A549 (cell line): Measurements from ENCODE around the gene RPS10. TPM values are rescaled to one million over a fixed set of nuclear protein-coding genes. Genes with fewer than 3 reads are reported as not detected.

Experiments
- ATAC-seq, 2 experiments: fragments of 200-7000 bp in 1 of 2; fragments of >200 bp in 1 of 2; cut with Nextera tagmentation in 1 of 2; cut with Tn5 transposase in 1 of 2; 3 replicates each; pipeline versions ENCODE4 v1.8.0 to v1.9.1; 2018 to 2020; ENCODE audit warnings: mild to moderate bottlenecking in 1 of 2, moderate library complexity in 1 of 2
- CTCF ChIA-PET: fragments of 300-600 bp; sonication (Branson Sonifier 250); formaldehyde crosslinking; extraction: SDS; loops from one replicate; lab custom pipeline; 2021; ENCODE audit warnings: antibody characterized with exemption, inconsistent platforms; lab: Yijun Ruan, JAX
- POLR2A ChIA-PET: fragments of 350-600 bp; formaldehyde crosslinking; extraction: SDS; loops from one replicate; lab custom pipeline; 2021; ENCODE audit warnings: antibody characterized with exemption, inconsistent platforms; lab: Yijun Ruan, JAX
- DNase-seq, 2 experiments: peaks; one replicate each; pipeline versions ENCODE4 v3.0.0 to v3.0.0-alpha.2; 2011 to 2016; ENCODE audit warnings: low read depth in 1 of 2, low spot score in 1 of 2
- FAIRE-seq: peaks from 2 replicates; lab custom pipeline; 2011; peaks lifted over from hg19 to GRCh38; lab: Jason Lieb, UNC
- H3K27ac ChIP-seq, 2 experiments: fragments of >200 bp; sonication (Bioruptor Twin); formaldehyde crosslinking; 3 replicates each; pipeline ENCODE4 v1.5.1; 2016 to 2017
- H3K4me1 ChIP-seq: fragments of >200 bp; sonication (Bioruptor Twin); formaldehyde crosslinking; 3 replicates; pipeline ENCODE4 v1.6.1; 2016
- H3K4me2 ChIP-seq: fragments of >200 bp; sonication (Bioruptor Twin); formaldehyde crosslinking; 3 replicates; pipeline ENCODE4 v1.6.1; 2016
- H3K4me3 ChIP-seq: fragments of >200 bp; sonication (Bioruptor Twin); formaldehyde crosslinking; 3 replicates; pipeline ENCODE4 v1.5.1; 2016
- H3K9me3 ChIP-seq: fragments of >200 bp; sonication (Bioruptor Twin); formaldehyde crosslinking; 3 replicates; pipeline ENCODE4 v1.6.1; 2016
- BHLHE40 ChIP-seq: IDR thresholded peaks from 2 replicates; pipeline ENCODE4 v1.6.1; 2012; ENCODE audit warnings: low read depth, low read length, inconsistent platforms
- CBX2 ChIP-seq: fragments of 200-600 bp; sonication (generic); IDR thresholded peaks from 2 replicates; pipeline ENCODE4 v1.6.1; 2016; ENCODE audit warnings: low read depth, mild to moderate bottlenecking, borderline replicate concordance
- CEBPB ChIP-seq, 2 experiments: fragments of >200 bp in 1 of 2; sonication (Bioruptor Twin) in 1 of 2; formaldehyde crosslinking in 1 of 2; IDR thresholded peaks; 2 replicates each; pipeline ENCODE4 v1.6.1; 2012 to 2016
- CHD2 ChIP-seq: fragments of 150-350 bp; IDR thresholded peaks from 2 replicates; pipeline ENCODE4 v1.6.1; 2014; ENCODE audit warnings: low read length; ENCODE audit not compliant: partially characterized antibody
- CHD4 ChIP-seq: fragments of 200-600 bp; sonication (generic); IDR thresholded peaks from 2 replicates; pipeline ENCODE4 v1.6.1; 2016; ENCODE audit warnings: antibody characterized with exemption, mild to moderate bottlenecking, borderline replicate concordance
- EHF ChIP-seq: fragments of 250-450 bp; sonication (Bioruptor Pico); IDR thresholded peaks from 2 replicates; pipeline ENCODE4 v1.5.0; 2020; ENCODE audit warnings: mild to moderate bottlenecking
- EHMT2 ChIP-seq: fragments of 200-600 bp; sonication (generic); IDR thresholded peaks from 2 replicates; pipeline ENCODE4 v1.6.1; 2016; ENCODE audit warnings: antibody characterized with exemption, low read depth, mild to moderate bottlenecking, moderate library complexity
- EP300 ChIP-seq, 2 experiments: fragments of >200 bp; sonication (Bioruptor Twin); formaldehyde crosslinking; IDR thresholded peaks; 2 replicates in 1 of 2; 3 replicates in 1 of 2; pipeline ENCODE4 v1.6.1; 2016 to 2017
- ESRRA ChIP-seq: fragments of 150-350 bp; IDR thresholded peaks from 2 replicates; pipeline ENCODE4 v1.6.1; 2014; ENCODE audit warnings: mild to moderate bottlenecking, low read length, borderline replicate concordance
- FOXS1 ChIP-seq: fragments of 250-450 bp; sonication (Bioruptor Pico); IDR thresholded peaks from 2 replicates; pipeline ENCODE4 v1.5.0; 2020; ENCODE audit warnings: mild to moderate bottlenecking, moderate library complexity
- GATA3 ChIP-seq: IDR thresholded peaks from 2 replicates; pipeline ENCODE4 v1.6.1; 2012; ENCODE audit warnings: borderline replicate concordance
- HOXB13 ChIP-seq: fragments of 250-450 bp; sonication (Bioruptor Pico); IDR thresholded peaks from 2 replicates; pipeline ENCODE4 v1.5.0; 2020; ENCODE audit warnings: low read depth, mild to moderate bottlenecking, moderate library complexity
- MAZ ChIP-seq: fragments of 150-350 bp; IDR thresholded peaks from 2 replicates; pipeline ENCODE4 v1.6.1; 2014; ENCODE audit warnings: antibody characterized with exemption, low read depth, low read length, borderline replicate concordance
- MYC ChIP-seq: IDR thresholded peaks from 2 replicates; pipeline ENCODE4 v1.6.1; 2012; ENCODE audit warnings: mild to moderate bottlenecking, inconsistent platforms, low read length, improper control_type of control experiment, borderline replicate concordance
- NPAS2 ChIP-seq: fragments of 250-450 bp; sonication (Bioruptor Pico); IDR thresholded peaks from 2 replicates; pipeline ENCODE4 v1.8.0; 2022; ENCODE audit warnings: mild to moderate bottlenecking, moderate library complexity, borderline replicate concordance
- RAD21 ChIP-seq, 2 experiments: fragments of >200 bp in 1 of 2; sonication (Bioruptor Twin) in 1 of 2; formaldehyde crosslinking in 1 of 2; IDR thresholded peaks in 1 of 2; conservative IDR thresholded peaks in 1 of 2; 2 replicates in 1 of 2; 3 replicates in 1 of 2; pipeline ENCODE4 v1.6.1; 2012 to 2018; ENCODE audit warnings: inconsistent platforms in 1 of 2
- TFCP2L1 ChIP-seq: fragments of 250-450 bp; sonication (Bioruptor Pico); IDR thresholded peaks from 2 replicates; pipeline ENCODE4 v1.5.0; 2021; ENCODE audit warnings: mild to moderate bottlenecking
- TP53 ChIP-seq: fragments of 250-450 bp; sonication (Bioruptor Pico); IDR thresholded peaks from 2 replicates; pipeline ENCODE4 v1.5.0; 2021; ENCODE audit warnings: mild to moderate bottlenecking, moderate library complexity
- ZSCAN20 ChIP-seq: fragments of 250-450 bp; sonication (Bioruptor Pico); IDR thresholded peaks from 2 replicates; pipeline ENCODE4 v1.8.0; 2022; ENCODE audit warnings: mild to moderate bottlenecking, moderate library complexity
- WGBS: methylation state at CpG from one replicate; pipeline ENCODE4 v1.1.6; 2017; ENCODE audit errors: missing lambda C conversion rate; 5-methylcytosine and 5-hydroxymethylcytosine counted together
- polyA plus RNA-seq, 4 experiments: library from polyadenylated mRNA; depleted of rRNA in 3 of 4; stranded (reverse); fragments of >200 nt; fragmentation: RNase III in 1 of 4; extraction: RNeasy Plus Mini Kit Qiagen cat#74134 plus additional on column Dnase treatment in 1 of 4; gene quantifications; 2 replicates in 3 of 4; 3 replicates in 1 of 4; pipeline ENCODE4 v1.2.3, GENCODE V29; 2011 to 2017
- TF ChIP-seq, protein P1 (sequence below): fragments of 250-450 bp; sonication (Bioruptor Pico); IDR thresholded peaks from 2 replicates; pipeline ENCODE4 v1.5.0; 2021; ENCODE audit warnings: mild to moderate bottlenecking, moderate library complexity, borderline replicate concordance
- TF ChIP-seq, protein P2 (sequence below): IDR thresholded peaks from 2 replicates; pipeline ENCODE4 v1.6.1; 2012
- TF ChIP-seq, protein P3 (sequence below): fragments of 200-600 bp; sonication (generic); IDR thresholded peaks from 2 replicates; pipeline ENCODE4 v1.6.1; 2016; ENCODE audit warnings: antibody characterized with exemption, mild to moderate bottlenecking, moderate library complexity
- TF ChIP-seq, protein P4 (sequence below): IDR thresholded peaks from 2 replicates; pipeline ENCODE4 v1.6.1; 2012
- TF ChIP-seq, protein P5 (sequence below): fragments of >200 bp; sonication (Bioruptor Twin); formaldehyde crosslinking; IDR thresholded peaks from 3 replicates; pipeline ENCODE4 v1.6.1; 2016
- TF ChIP-seq, protein P6 (sequence below): IDR thresholded peaks from 2 replicates; pipeline ENCODE4 v1.6.1; 2012; ENCODE audit warnings: low read depth, borderline replicate concordance

The RPS10 gene
- polyA plus RNA-seq, 2 of the 4 experiments (the other 2 are of a cell fraction): 1,532 to 1,783 TPM

DNA sequence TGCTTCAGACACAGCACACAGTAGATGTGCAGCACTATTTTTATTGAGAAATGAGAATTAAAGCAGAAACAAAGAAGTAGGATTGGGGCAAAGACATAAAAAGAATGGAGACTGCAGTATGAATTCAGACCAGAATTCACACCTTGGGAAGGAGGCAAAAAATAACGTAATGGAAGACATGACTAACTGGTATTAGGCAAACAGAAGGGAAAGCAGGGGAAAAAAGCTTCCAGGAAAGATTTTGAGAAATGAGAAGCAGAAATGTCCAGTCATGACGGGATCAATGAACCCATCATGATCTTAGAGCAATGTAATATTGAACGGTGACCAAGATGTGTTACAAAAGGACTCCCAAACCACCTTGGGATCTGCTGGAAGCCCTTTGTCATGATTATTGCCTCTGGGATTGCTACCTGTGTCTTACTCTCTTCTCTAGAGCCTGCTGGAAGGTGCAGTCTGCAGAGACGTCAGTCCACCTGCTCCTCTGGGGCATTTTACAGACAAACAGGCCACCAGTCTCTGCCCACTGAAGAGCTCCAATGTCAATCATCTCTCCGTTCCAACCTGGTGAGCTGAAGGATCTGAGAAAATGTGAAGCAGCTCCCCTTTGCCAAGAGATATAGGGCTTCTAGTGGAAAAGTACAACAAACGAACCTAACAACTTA is 42.1 kb downstream of the RPS10 start (continued):
- TF ChIP-seq EP300 (IDR thresholded peaks at IDR 0.05) (no peak), RAD21 (conservative IDR thresholded peaks at IDR 0.05 in 1 of 2, IDR thresholded peaks at IDR 0.05 in 1 of 2) (no peak), TP53 (CRISPR knock-in tag) (no peak), CHD4 (no peak), ZSCAN20 (CRISPR knock-in tag) (no peak), CEBPB (IDR thresholded peaks at IDR 0.05) (no peak), EHMT2 (no peak), BHLHE40 (no peak), GATA3 (no peak)
- TF ChIP-seq, protein P1, sequence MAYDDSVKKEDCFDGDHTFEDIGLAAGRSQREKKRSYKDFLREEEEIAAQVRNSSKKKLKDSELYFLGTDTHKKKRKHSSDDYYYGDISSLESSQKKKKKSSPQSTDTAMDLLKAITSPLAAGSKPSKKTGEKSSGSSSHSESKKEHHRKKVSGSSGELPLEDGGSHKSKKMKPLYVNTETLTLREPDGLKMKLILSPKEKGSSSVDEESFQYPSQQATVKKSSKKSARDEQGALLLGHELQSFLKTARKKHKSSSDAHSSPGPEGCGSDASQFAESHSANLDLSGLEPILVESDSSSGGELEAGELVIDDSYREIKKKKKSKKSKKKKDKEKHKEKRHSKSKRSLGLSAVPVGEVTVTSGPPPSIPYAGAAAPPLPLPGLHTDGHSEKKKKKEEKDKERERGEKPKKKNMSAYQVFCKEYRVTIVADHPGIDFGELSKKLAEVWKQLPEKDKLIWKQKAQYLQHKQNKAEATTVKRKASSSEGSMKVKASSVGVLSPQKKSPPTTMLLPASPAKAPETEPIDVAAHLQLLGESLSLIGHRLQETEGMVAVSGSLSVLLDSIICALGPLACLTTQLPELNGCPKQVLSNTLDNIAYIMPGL (CRISPR knock-in tag): no peak

DNA sequence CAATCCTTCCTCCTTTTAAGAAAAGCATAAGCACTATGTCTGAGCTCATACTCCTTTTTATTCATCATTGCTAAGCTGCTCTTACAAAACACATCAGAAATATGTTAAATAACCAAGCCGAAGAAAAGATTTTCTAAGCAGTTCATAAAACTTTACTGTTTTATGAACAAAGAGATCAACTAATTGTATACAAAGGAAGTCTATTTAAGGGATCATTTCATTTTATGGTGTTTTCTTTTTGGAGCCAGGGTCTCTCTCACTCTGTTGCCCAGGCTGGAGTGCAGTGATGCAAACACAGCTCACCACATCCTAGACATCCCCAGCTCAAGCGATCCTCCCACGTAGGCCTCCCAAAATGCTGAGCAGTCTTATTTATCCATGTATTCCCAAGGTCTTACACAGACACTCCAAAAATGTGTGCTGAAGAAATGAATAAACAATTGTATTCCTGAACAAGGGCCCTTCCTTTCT is 42.7 kb downstream of the RPS10 start:
- POLR2A ChIA-PET: interaction anchor here (0.6 kb wide), 2 partner anchors 139 to 201 kb away, joined by 3 to 4 read pairs; no protein-coding TSS in a partner anchor
- 91% methylated on average over 3 of the region's 3 CpGs for WGBS
- Histone ChIP-seq H3K4me1 (peaks cover 29% of the 10 kb centered on the region; the same call in 2 of the 3 replicates), H3K4me2 (no peak overlapping the region), H3K9me3 (no peaks in the 10 kb centered on the region), H3K4me3 (no peak overlapping the region), H3K27ac (peak overlapping the region in 1 of 2 experiments; percentile 35; a peak in 1 of 6 replicates)
- no peak for TF ChIP-seq CHD4
- no peak for TF ChIP-seq ZSCAN20 (CRISPR knock-in tag)
- TF ChIP-seq, protein P2, sequence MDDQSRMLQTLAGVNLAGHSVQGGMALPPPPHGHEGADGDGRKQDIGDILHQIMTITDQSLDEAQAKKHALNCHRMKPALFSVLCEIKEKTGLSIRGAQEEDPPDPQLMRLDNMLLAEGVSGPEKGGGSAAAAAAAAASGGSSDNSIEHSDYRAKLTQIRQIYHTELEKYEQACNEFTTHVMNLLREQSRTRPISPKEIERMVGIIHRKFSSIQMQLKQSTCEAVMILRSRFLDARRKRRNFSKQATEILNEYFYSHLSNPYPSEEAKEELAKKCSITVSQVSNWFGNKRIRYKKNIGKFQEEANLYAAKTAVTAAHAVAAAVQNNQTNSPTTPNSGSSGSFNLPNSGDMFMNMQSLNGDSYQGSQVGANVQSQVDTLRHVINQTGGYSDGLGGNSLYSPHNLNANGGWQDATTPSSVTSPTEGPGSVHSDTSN: no peak
- no peak for TF ChIP-seq CHD2
- no peak for TF ChIP-seq EHMT2
- TF ChIP-seq CBX2: no peak
- no peak for TF ChIP-seq MYC
- TF ChIP-seq, protein P3, sequence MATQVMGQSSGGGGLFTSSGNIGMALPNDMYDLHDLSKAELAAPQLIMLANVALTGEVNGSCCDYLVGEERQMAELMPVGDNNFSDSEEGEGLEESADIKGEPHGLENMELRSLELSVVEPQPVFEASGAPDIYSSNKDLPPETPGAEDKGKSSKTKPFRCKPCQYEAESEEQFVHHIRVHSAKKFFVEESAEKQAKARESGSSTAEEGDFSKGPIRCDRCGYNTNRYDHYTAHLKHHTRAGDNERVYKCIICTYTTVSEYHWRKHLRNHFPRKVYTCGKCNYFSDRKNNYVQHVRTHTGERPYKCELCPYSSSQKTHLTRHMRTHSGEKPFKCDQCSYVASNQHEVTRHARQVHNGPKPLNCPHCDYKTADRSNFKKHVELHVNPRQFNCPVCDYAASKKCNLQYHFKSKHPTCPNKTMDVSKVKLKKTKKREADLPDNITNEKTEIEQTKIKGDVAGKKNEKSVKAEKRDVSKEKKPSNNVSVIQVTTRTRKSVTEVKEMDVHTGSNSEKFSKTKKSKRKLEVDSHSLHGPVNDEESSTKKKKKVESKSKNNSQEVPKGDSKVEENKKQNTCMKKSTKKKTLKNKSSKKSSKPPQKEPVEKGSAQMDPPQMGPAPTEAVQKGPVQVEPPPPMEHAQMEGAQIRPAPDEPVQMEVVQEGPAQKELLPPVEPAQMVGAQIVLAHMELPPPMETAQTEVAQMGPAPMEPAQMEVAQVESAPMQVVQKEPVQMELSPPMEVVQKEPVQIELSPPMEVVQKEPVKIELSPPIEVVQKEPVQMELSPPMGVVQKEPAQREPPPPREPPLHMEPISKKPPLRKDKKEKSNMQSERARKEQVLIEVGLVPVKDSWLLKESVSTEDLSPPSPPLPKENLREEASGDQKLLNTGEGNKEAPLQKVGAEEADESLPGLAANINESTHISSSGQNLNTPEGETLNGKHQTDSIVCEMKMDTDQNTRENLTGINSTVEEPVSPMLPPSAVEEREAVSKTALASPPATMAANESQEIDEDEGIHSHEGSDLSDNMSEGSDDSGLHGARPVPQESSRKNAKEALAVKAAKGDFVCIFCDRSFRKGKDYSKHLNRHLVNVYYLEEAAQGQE: no peak
- no peak for TF ChIP-seq TFCP2L1 (CRISPR knock-in tag)
- TF ChIP-seq, protein P4, sequence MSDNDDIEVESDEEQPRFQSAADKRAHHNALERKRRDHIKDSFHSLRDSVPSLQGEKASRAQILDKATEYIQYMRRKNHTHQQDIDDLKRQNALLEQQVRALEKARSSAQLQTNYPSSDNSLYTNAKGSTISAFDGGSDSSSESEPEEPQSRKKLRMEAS: no peak
- TF ChIP-seq GATA3: no peak
- TF ChIP-seq, protein P5, sequence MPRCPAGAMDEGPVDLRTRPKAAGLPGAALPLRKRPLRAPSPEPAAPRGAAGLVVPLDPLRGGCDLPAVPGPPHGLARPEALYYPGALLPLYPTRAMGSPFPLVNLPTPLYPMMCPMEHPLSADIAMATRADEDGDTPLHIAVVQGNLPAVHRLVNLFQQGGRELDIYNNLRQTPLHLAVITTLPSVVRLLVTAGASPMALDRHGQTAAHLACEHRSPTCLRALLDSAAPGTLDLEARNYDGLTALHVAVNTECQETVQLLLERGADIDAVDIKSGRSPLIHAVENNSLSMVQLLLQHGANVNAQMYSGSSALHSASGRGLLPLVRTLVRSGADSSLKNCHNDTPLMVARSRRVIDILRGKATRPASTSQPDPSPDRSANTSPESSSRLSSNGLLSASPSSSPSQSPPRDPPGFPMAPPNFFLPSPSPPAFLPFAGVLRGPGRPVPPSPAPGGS: no peak
- TF ChIP-seq FOXS1 (CRISPR knock-in tag): no peak
- TF ChIP-seq ESRRA: no peak
- TF ChIP-seq HOXB13 (CRISPR knock-in tag): no peak
- no peak for TF ChIP-seq MAZ
- TF ChIP-seq, protein P6, sequence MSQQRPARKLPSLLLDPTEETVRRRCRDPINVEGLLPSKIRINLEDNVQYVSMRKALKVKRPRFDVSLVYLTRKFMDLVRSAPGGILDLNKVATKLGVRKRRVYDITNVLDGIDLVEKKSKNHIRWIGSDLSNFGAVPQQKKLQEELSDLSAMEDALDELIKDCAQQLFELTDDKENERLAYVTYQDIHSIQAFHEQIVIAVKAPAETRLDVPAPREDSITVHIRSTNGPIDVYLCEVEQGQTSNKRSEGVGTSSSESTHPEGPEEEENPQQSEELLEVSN: no peak
- no peak for TF ChIP-seq EHF (CRISPR knock-in tag)
- no peak for TF ChIP-seq NPAS2 (CRISPR knock-in tag)
- no peak for DNase-seq
- CTCF ChIA-PET: interaction anchor here (0.6 to 1.8 kb wide), 4 partner anchors 10 to 1155 kb away, joined by 3 to 8 read pairs (median 4); partner anchors contain the start of gene NUDT3
- FAIRE-seq: no peak
- no peak for ATAC-seq
